Sigmoid colon (tissue), 7 donors: ENCODE results near the gene PROX1. TPM values are rescaled to one million over a fixed set of nuclear protein-coding genes. Genes with fewer than 3 reads are reported as not detected.

Experiments
- DNase-seq: peaks from one replicate; pipeline ENCODE4 v3.0.0-alpha.2; 2019
- H3K27ac ChIP-seq, 4 donors: fragments of 200-600 bp; sonication (generic); one replicate each; pipeline ENCODE4 v1.5.1; 2016 to 2019; ENCODE audit warnings: mild to moderate bottlenecking in 1 of 4
- H3K27me3 ChIP-seq, 3 donors: fragments of 200-600 bp; sonication (generic); one replicate each; pipeline ENCODE4 v1.5.1; 2019; ENCODE audit warnings: mild to moderate bottlenecking in 1 of 3
- H3K36me3 ChIP-seq, 4 donors: fragments of 200-600 bp; sonication (generic); one replicate each; pipeline ENCODE4 v1.5.1; 2016 to 2019
- H3K4me1 ChIP-seq, 4 donors: fragments of 200-600 bp; sonication (generic); one replicate each; pipeline ENCODE4 v1.5.1; 2017 to 2019
- H3K4me3 ChIP-seq, 4 donors: fragments of 200-600 bp; sonication (generic); one replicate each; pipeline ENCODE4 v1.5.1; 2017 to 2019; ENCODE audit warnings: mild to moderate bottlenecking in 2 of 4, moderate library complexity in 1 of 4
- H3K9me3 ChIP-seq, 4 donors: fragments of 200-600 bp in 3 of 4; sonication (generic) in 3 of 4; one replicate each; pipeline versions ENCODE4 v1.5.1 to v1.6.1; 2013 to 2019
- CTCF ChIP-seq, 4 experiments: fragments of 450-650 bp in 3 of 4; fragments of 200-600 bp in 1 of 4; IDR thresholded peaks; one replicate each; pipeline ENCODE4 v1.5.1; 2016 to 2019; ENCODE audit warnings: antibody characterized with exemption in 4 of 4, mild to moderate bottlenecking in 3 of 4, moderate library complexity in 2 of 4
- EP300 ChIP-seq, 4 donors: sonication (generic); formaldehyde crosslinking; IDR thresholded peaks; one replicate each; pipeline ENCODE4 v1.6.1; 2017; ENCODE audit warnings: antibody characterized with exemption in 4 of 4
- POLR2A ChIP-seq, 2 donors: fragments of 450-650 bp; IDR thresholded peaks; one replicate each; pipeline ENCODE4 v1.6.1; 2016; ENCODE audit warnings: antibody characterized with exemption in 2 of 2, mild to moderate bottlenecking in 2 of 2, moderate library complexity in 2 of 2
- POLR2AphosphoS5 ChIP-seq, 4 donors: sonication (generic); formaldehyde crosslinking; IDR thresholded peaks; one replicate each; pipeline ENCODE4 v1.6.1; 2017; ENCODE audit warnings: antibody characterized with exemption in 4 of 4
- WGBS, 2 donors: extraction: QIAGEN DNeasy Blood & Tissue Kit; methylation state at CpG; one replicate each; pipeline ENCODE4 v1.1.7; 2013; 5-methylcytosine and 5-hydroxymethylcytosine counted together
- intact Hi-C: fragments of 100-400 bp; cut with DNase I; formaldehyde crosslinking; loops from one replicate; pipeline ENCODE4 v1.15.1; 2023
- polyA plus RNA-seq, 3 donors: library from polyadenylated mRNA; stranded (reverse); fragments of 200-250 nt; gene quantifications; one replicate each; pipeline ENCODE4 v1.2.3, GENCODE V29; 2013
- total RNA-seq, 4 donors: library from RNA; depleted of rRNA; stranded (reverse); fragments of >200 nt; gene quantifications; one replicate each; pipeline ENCODE4 v1.1.0, GENCODE V29; 2016
- donor health status: healthy with polysubstance abuse.
- donor health status: Bipolar disorder and iron deficiency.
- donor health status: healthy.

The PROX1 gene
- total and polyA plus RNA-seq, 7 donors = 1.4 to 7.7 (median 5.4) TPM

GRCh38 chr1:214075305-214075998 lies 87.7 kb downstream of the PROX1 start:
- 68 to 77% methylated on average over 5 of the region's 5 CpGs for WGBS, 2 donors
- no peak for TF ChIP-seq CTCF (IDR thresholded peaks at IDR 0.05)
- TF ChIP-seq POLR2AphosphoS5 (IDR thresholded peaks at IDR 0.05) = no peak
- no peak for TF ChIP-seq POLR2A (IDR thresholded peaks at IDR 0.05)
- TF ChIP-seq EP300 (IDR thresholded peaks at IDR 0.05) = no peak
- no peaks in the 10 kb centered on the region for H3K4me1 ChIP-seq
- no peak overlapping the region for H3K27ac ChIP-seq
- intact Hi-C loops = no loop called here
- DNase-seq = no peak
- no peaks in the 10 kb centered on the region for H3K9me3 ChIP-seq
- no peaks in the 10 kb centered on the region for H3K36me3 ChIP-seq
- H3K27me3 ChIP-seq = no peaks in the 10 kb centered on the region
- no peak overlapping the region for H3K4me3 ChIP-seq

- H3K4me3 ChIP-seq = no peak overlapping the region
- TF ChIP-seq EP300 (IDR thresholded peaks at IDR 0.05) (no peak), CTCF (IDR thresholded peaks at IDR 0.05) (no peak), POLR2A (IDR thresholded peaks at IDR 0.05) (no peak), POLR2AphosphoS5 (IDR thresholded peaks at IDR 0.05) (no peak)
- no peaks in the 10 kb centered on the region for H3K27me3 ChIP-seq
- intact Hi-C loops = no loop called here
- no peaks in the 10 kb centered on the region for H3K9me3 ChIP-seq
- H3K36me3 ChIP-seq = no peaks in the 10 kb centered on the region
- 74 to 84% methylated on average over 16 of the region's 16 CpGs for WGBS, 2 donors
- H3K4me1 ChIP-seq = no peaks in the 10 kb centered on the region
- no peak overlapping the region for H3K27ac ChIP-seq
- no peak for DNase-seq
Measured at GRCh38 chr1:214075999-214076707, 88.4 kb downstream of the PROX1 start.

GRCh38 chr1:214076708-214077065 lies 88.9 kb downstream of the PROX1 start:
- Histone ChIP-seq H3K9me3 (no peaks in the 10 kb centered on the region), H3K27me3 (no peaks in the 10 kb centered on the region), H3K4me3 (no peak overlapping the region), H3K4me1 (no peaks in the 10 kb centered on the region), H3K27ac (no peak overlapping the region), H3K36me3 (no peaks in the 10 kb centered on the region)
- TF ChIP-seq POLR2AphosphoS5 (IDR thresholded peaks at IDR 0.05) (no peak), POLR2A (IDR thresholded peaks at IDR 0.05) (no peak), EP300 (IDR thresholded peaks at IDR 0.05) (no peak), CTCF (IDR thresholded peaks at IDR 0.05) (no peak)
- intact Hi-C loops = no loop called here
- DNase-seq = no peak
- WGBS, 2 donors = 85 to 88% methylated on average over 7 of the region's 7 CpGs

GRCh38 chr1:214078950-214079349 lies 91.2 kb downstream of the PROX1 start:
- no peak for DNase-seq
- H3K9me3 ChIP-seq = no peaks in the 10 kb centered on the region
- no peaks in the 10 kb centered on the region for H3K36me3 ChIP-seq
- H3K4me1 ChIP-seq = no peaks in the 10 kb centered on the region
- 77 to 88% methylated on average over 3 of the region's 3 CpGs for WGBS, 2 donors
- no peak for TF ChIP-seq POLR2A (IDR thresholded peaks at IDR 0.05)
- no peak for TF ChIP-seq CTCF (IDR thresholded peaks at IDR 0.05)
- TF ChIP-seq EP300 (IDR thresholded peaks at IDR 0.05) = no peak
- no peak for TF ChIP-seq POLR2AphosphoS5 (IDR thresholded peaks at IDR 0.05)
- no peak overlapping the region for H3K4me3 ChIP-seq
- intact Hi-C loops = no loop called here
- H3K27ac ChIP-seq = no peak overlapping the region
- H3K27me3 ChIP-seq = no peaks in the 10 kb centered on the region
